A549 (cell line): ENCODE measurements around the gene SLC28A1. TPM values are rescaled to one million over a fixed set of nuclear protein-coding genes. Genes with fewer than 3 reads are reported as not detected.

Source experiments
- ATAC-seq, 2 experiments: fragments of 200-7000 bp in 1 of 2; fragments of >200 bp in 1 of 2; cut with Nextera tagmentation in 1 of 2; cut with Tn5 transposase in 1 of 2; 3 replicates each; pipeline versions ENCODE4 v1.8.0 to v1.9.1; 2018 to 2020; ENCODE audit warnings: mild to moderate bottlenecking in 1 of 2, moderate library complexity in 1 of 2
- CTCF ChIA-PET: fragments of 300-600 bp; sonication (Branson Sonifier 250); formaldehyde crosslinking; extraction: SDS; loops from one replicate; lab custom pipeline; 2021; ENCODE audit warnings: antibody characterized with exemption, inconsistent platforms; lab: Yijun Ruan, JAX
- POLR2A ChIA-PET: fragments of 350-600 bp; formaldehyde crosslinking; extraction: SDS; loops from one replicate; lab custom pipeline; 2021; ENCODE audit warnings: antibody characterized with exemption, inconsistent platforms; lab: Yijun Ruan, JAX
- DNase-seq, 2 experiments: peaks; one replicate each; pipeline versions ENCODE4 v3.0.0 to v3.0.0-alpha.2; 2011 to 2016; ENCODE audit warnings: low read depth in 1 of 2, low spot score in 1 of 2
- FAIRE-seq: peaks from 2 replicates; lab custom pipeline; 2011; peaks lifted over from hg19 to GRCh38; lab: Jason Lieb, UNC
- H3K27ac ChIP-seq, 2 experiments: fragments of >200 bp; sonication (Bioruptor Twin); formaldehyde crosslinking; 3 replicates each; pipeline ENCODE4 v1.5.1; 2016 to 2017
- H3K4me1 ChIP-seq: fragments of >200 bp; sonication (Bioruptor Twin); formaldehyde crosslinking; 3 replicates; pipeline ENCODE4 v1.6.1; 2016
- H3K4me2 ChIP-seq: fragments of >200 bp; sonication (Bioruptor Twin); formaldehyde crosslinking; 3 replicates; pipeline ENCODE4 v1.6.1; 2016
- H3K4me3 ChIP-seq: fragments of >200 bp; sonication (Bioruptor Twin); formaldehyde crosslinking; 3 replicates; pipeline ENCODE4 v1.5.1; 2016
- H3K9me3 ChIP-seq: fragments of >200 bp; sonication (Bioruptor Twin); formaldehyde crosslinking; 3 replicates; pipeline ENCODE4 v1.6.1; 2016
- BHLHE40 ChIP-seq: IDR thresholded peaks from 2 replicates; pipeline ENCODE4 v1.6.1; 2012; ENCODE audit warnings: low read depth, low read length, inconsistent platforms
- CBX2 ChIP-seq: fragments of 200-600 bp; sonication (generic); IDR thresholded peaks from 2 replicates; pipeline ENCODE4 v1.6.1; 2016; ENCODE audit warnings: low read depth, mild to moderate bottlenecking, borderline replicate concordance
- CBX8 ChIP-seq: fragments of 200-600 bp; sonication (generic); IDR thresholded peaks from 2 replicates; pipeline ENCODE4 v1.6.1; 2016
- CHD2 ChIP-seq: fragments of 150-350 bp; IDR thresholded peaks from 2 replicates; pipeline ENCODE4 v1.6.1; 2014; ENCODE audit warnings: low read length; ENCODE audit not compliant: partially characterized antibody
- CHD4 ChIP-seq: fragments of 200-600 bp; sonication (generic); IDR thresholded peaks from 2 replicates; pipeline ENCODE4 v1.6.1; 2016; ENCODE audit warnings: antibody characterized with exemption, mild to moderate bottlenecking, borderline replicate concordance
- EHMT2 ChIP-seq: fragments of 200-600 bp; sonication (generic); IDR thresholded peaks from 2 replicates; pipeline ENCODE4 v1.6.1; 2016; ENCODE audit warnings: antibody characterized with exemption, low read depth, mild to moderate bottlenecking, moderate library complexity
- ESRRA ChIP-seq: fragments of 150-350 bp; IDR thresholded peaks from 2 replicates; pipeline ENCODE4 v1.6.1; 2014; ENCODE audit warnings: mild to moderate bottlenecking, low read length, borderline replicate concordance
- FOXS1 ChIP-seq: fragments of 250-450 bp; sonication (Bioruptor Pico); IDR thresholded peaks from 2 replicates; pipeline ENCODE4 v1.5.0; 2020; ENCODE audit warnings: mild to moderate bottlenecking, moderate library complexity
- GATA3 ChIP-seq: IDR thresholded peaks from 2 replicates; pipeline ENCODE4 v1.6.1; 2012; ENCODE audit warnings: borderline replicate concordance
- HES2 ChIP-seq: fragments of >200 bp; sonication (Bioruptor Twin); formaldehyde crosslinking; IDR thresholded peaks from 2 replicates; pipeline ENCODE4 v1.6.1; 2016
- HOXB5 ChIP-seq: fragments of 250-450 bp; sonication (Bioruptor Pico); IDR thresholded peaks from 2 replicates; pipeline ENCODE4 v1.5.0; 2020; ENCODE audit warnings: mild to moderate bottlenecking, moderate library complexity
- KDM1A ChIP-seq: fragments of 200-600 bp; sonication (generic); IDR thresholded peaks from 2 replicates; pipeline ENCODE4 v1.6.1; 2016; ENCODE audit warnings: low read depth, mild to moderate bottlenecking
- MAX ChIP-seq: IDR thresholded peaks from 2 replicates; pipeline ENCODE4 v1.6.1; 2012
- MYC ChIP-seq: IDR thresholded peaks from 2 replicates; pipeline ENCODE4 v1.6.1; 2012; ENCODE audit warnings: mild to moderate bottlenecking, inconsistent platforms, low read length, improper control_type of control experiment, borderline replicate concordance
- NR3C1 ChIP-seq: fragments of >200 bp; sonication (Bioruptor Twin); formaldehyde crosslinking; IDR thresholded peaks from 3 replicates; pipeline ENCODE4 v1.6.1; 2017
- PBX3 ChIP-seq: IDR thresholded peaks from 2 replicates; pipeline ENCODE4 v1.6.1; 2012
- RARB ChIP-seq: fragments of 250-450 bp; sonication (Bioruptor Pico); IDR thresholded peaks from 2 replicates; pipeline ENCODE4 v1.8.0; 2021; ENCODE audit warnings: mild to moderate bottlenecking, moderate library complexity
- RFX5 ChIP-seq: fragments of 450-650 bp; IDR thresholded peaks from 2 replicates; pipeline ENCODE4 v1.7.1; 2014; ENCODE audit warnings: antibody characterized with exemption, mild to moderate bottlenecking, moderate library complexity
- RNF2 ChIP-seq: fragments of 200-600 bp; sonication (generic); IDR thresholded peaks from 2 replicates; pipeline ENCODE4 v1.6.1; 2016; ENCODE audit warnings: low read depth, mild to moderate bottlenecking, antibody characterized with exemption, moderate library complexity, borderline replicate concordance
- SMC3 ChIP-seq: fragments of >200 bp; sonication (Bioruptor Twin); formaldehyde crosslinking; IDR thresholded peaks from 3 replicates; pipeline ENCODE4 v1.6.1; 2018; ENCODE audit warnings: inconsistent platforms
- TFCP2L1 ChIP-seq: fragments of 250-450 bp; sonication (Bioruptor Pico); IDR thresholded peaks from 2 replicates; pipeline ENCODE4 v1.5.0; 2021; ENCODE audit warnings: mild to moderate bottlenecking
- TP53 ChIP-seq: fragments of 250-450 bp; sonication (Bioruptor Pico); IDR thresholded peaks from 2 replicates; pipeline ENCODE4 v1.5.0; 2021; ENCODE audit warnings: mild to moderate bottlenecking, moderate library complexity
- ZC3H11A ChIP-seq: fragments of 450-650 bp; IDR thresholded peaks from 2 replicates; pipeline ENCODE4 v1.6.1; 2014; ENCODE audit warnings: antibody characterized with exemption, mild to moderate bottlenecking
- ZNF302 ChIP-seq: fragments of 250-450 bp; sonication (Bioruptor Pico); IDR thresholded peaks from 2 replicates; pipeline ENCODE4 v1.9.0; 2021; ENCODE audit warnings: inconsistent platforms, mild to moderate bottlenecking, moderate library complexity
- WGBS: methylation state at CpG from one replicate; pipeline ENCODE4 v1.1.6; 2017; ENCODE audit errors: missing lambda C conversion rate; 5-methylcytosine and 5-hydroxymethylcytosine counted together
- polyA plus RNA-seq, 4 experiments: library from polyadenylated mRNA; depleted of rRNA in 3 of 4; stranded (reverse); fragments of >200 nt; fragmentation: RNase III in 1 of 4; extraction: RNeasy Plus Mini Kit Qiagen cat#74134 plus additional on column Dnase treatment in 1 of 4; gene quantifications; 2 replicates in 3 of 4; 3 replicates in 1 of 4; pipeline ENCODE4 v1.2.3, GENCODE V29; 2011 to 2017

The SLC28A1 gene
- polyA plus RNA-seq, 2 of the 4 experiments (the other 2 are of a cell fraction) = 0.06 to 0.13 TPM

- POLR2A ChIA-PET = no interaction called here
- FAIRE-seq = peak; percentile 43
- Histone ChIP-seq H3K9me3 (peaks cover 32% of the 10 kb centered on the region), H3K27ac (no peak overlapping the region), H3K4me2 (no peak overlapping the region), H3K4me1 (peaks cover 8% of the 10 kb centered on the region; the same call in 2 of the 3 replicates), H3K4me3 (no peak overlapping the region)
- ATAC-seq = no peak
- CTCF ChIA-PET = interaction anchor here (0.8 to 1.6 kb wide), 4 partner anchors 24 to 82 kb away, joined by 3 to 7 read pairs (median 4); no protein-coding TSS in a partner anchor
- no peak for TF ChIP-seq CHD2
- no peak for TF ChIP-seq GATA3
- no peak for TF ChIP-seq TFCP2L1 (CRISPR knock-in tag)
- TF ChIP-seq RNF2 = no peak
- no peak for TF ChIP-seq SMC3
- WGBS = 77% methylated on average over 1 of the region's 1 CpG
- DNase-seq = no peak
Measured at GRCh38 chr15:84846269-84846668, 38.2 kb upstream of the SLC28A1 start.

GRCh38 chr15:84847382-84847781 lies 37.1 kb upstream of the SLC28A1 start:
- no peak for TF ChIP-seq ZNF302 (CRISPR knock-in tag)
- no peak for TF ChIP-seq RARB
- TF ChIP-seq TP53 = no peak
- TF ChIP-seq CBX8 = no peak
- TF ChIP-seq RFX5 = no peak
- TF ChIP-seq FOXS1 (CRISPR knock-in tag) = peak; percentile 80; the same call in 1 of the 2 replicates
- TF ChIP-seq ZC3H11A = no peak
- no peak for TF ChIP-seq BHLHE40
- H3K27ac ChIP-seq = no peak overlapping the region
- H3K4me3 ChIP-seq = no peak overlapping the region
- FAIRE-seq = peak; percentile 73
- DNase-seq = no peak
- ChIA-PET CTCF (interaction anchor here (1.6 kb wide), 1 partner anchor 81 kb away, joined by 7 read pairs; no protein-coding TSS in a partner anchor), POLR2A (no interaction called here)
- no peak for ATAC-seq
- peaks cover 32% of the 10 kb centered on the region for H3K9me3 ChIP-seq
- peaks cover 8% of the 10 kb centered on the region; the same call in 2 of the 3 replicates for H3K4me1 ChIP-seq
- H3K4me2 ChIP-seq = no peak overlapping the region

- no peak for DNase-seq
- Histone ChIP-seq H3K4me3 (no peak overlapping the region), H3K4me1 (peaks cover 12% of the 10 kb centered on the region; the same call in 1 of the 3 replicates), H3K27ac (no peak overlapping the region), H3K4me2 (no peak overlapping the region), H3K9me3 (peaks cover 14% of the 10 kb centered on the region; the same call in 2 of the 3 replicates)
- WGBS = 85% methylated on average over 5 of the region's 5 CpGs
- TF ChIP-seq HES2 (no peak), NR3C1 (no peak), CBX2 (no peak), KDM1A (no peak), HOXB5 (CRISPR knock-in tag) (no peak), ESRRA (no peak), PBX3 (no peak), MAX (no peak), CHD4 (no peak), FOXS1 (CRISPR knock-in tag) (no peak), EHMT2 (no peak), MYC (no peak)
- TF ChIP-seq, all 56 proteins: peak for 0
- FAIRE-seq (no peak), ATAC-seq (no peak)
- POLR2A ChIA-PET = no interaction called here
- CTCF ChIA-PET = interaction anchor here (1.3 to 1.7 kb wide), 4 partner anchors 19 to 253 kb away, joined by 3 to 5 read pairs (median 4); no protein-coding TSS in a partner anchor
Measured at GRCh38 chr15:84852212-84852611, 32.2 kb upstream of the SLC28A1 start.
